ENCODE measurements around the gene CD164.

CD164 gene

GRCh38 chr6:109351231-109352130 lies 30.8 kb downstream of the CD164 start:
- Histone ChIP-seq H3K4me3 (ENCODE audit: low read length) (no peak overlapping the region), H3F3A (ENCODE audit: insufficient read depth, low read length) (no peaks in the 10 kb centered on the region), H3K9me2 (replicated peaks; ENCODE audit: insufficient read depth, low read length) (no peaks in the 10 kb centered on the region), H3K9me3 (replicated peaks; ENCODE audit: insufficient read depth, low read length) (no peaks in the 10 kb centered on the region), H3K4me1 (ENCODE audit: low read length) (no peaks in the 10 kb centered on the region), H3K9ac (ENCODE audit: low read length) (no peak overlapping the region), H3K79me2 (ENCODE audit: low read length) (no peaks in the 10 kb centered on the region), H3K27me3 (replicated peaks; ENCODE audit: insufficient read depth, low read length) (no peaks in the 10 kb centered on the region), H4K20me1 (ENCODE audit: insufficient read depth, low read length) (no peaks in the 10 kb centered on the region), H2AFZ (ENCODE audit: low read length) (no peak overlapping the region), H3K36me3 (replicated peaks; ENCODE audit: insufficient read depth, low read length) (no peaks in the 10 kb centered on the region), H3K27ac (ENCODE audit: low read length) (no peak overlapping the region), H3K4me2 (ENCODE audit: low read depth, low read length) (no peak overlapping the region)
- no peak for DNase-seq
- TF ChIP-seq CTCF (IDR thresholded peaks at IDR 0.05; ENCODE audit: low read length) (no peak), EZH2phosphoT487 (IDR thresholded peaks at IDR 0.05; ENCODE audit: low read length) (no peak), EZH2 (optimal IDR thresholded peaks at IDR 0.05; ENCODE audit: low read depth, low read length) (no peak)

GRCh38 chr6:109349419-109349987 lies 32.8 kb downstream of the CD164 start:
- DNase-seq = no peak
- H3K4me3 ChIP-seq (ENCODE audit: low read length) = no peak overlapping the region
- no peaks in the 10 kb centered on the region for H3K9me3 ChIP-seq (replicated peaks; ENCODE audit: insufficient read depth, low read length)
- TF ChIP-seq EZH2phosphoT487 (IDR thresholded peaks at IDR 0.05; ENCODE audit: low read length) (no peak), EZH2 (optimal IDR thresholded peaks at IDR 0.05; ENCODE audit: low read depth, low read length) (no peak), CTCF (IDR thresholded peaks at IDR 0.05; ENCODE audit: low read length) (no peak)
- no peaks in the 10 kb centered on the region for H3K79me2 ChIP-seq (ENCODE audit: low read length)
- no peak overlapping the region for H2AFZ ChIP-seq (ENCODE audit: low read length)
- no peaks in the 10 kb centered on the region for H3K27me3 ChIP-seq (replicated peaks; ENCODE audit: insufficient read depth, low read length)
- H4K20me1 ChIP-seq (ENCODE audit: insufficient read depth, low read length) = no peaks in the 10 kb centered on the region
- no peak overlapping the region for H3K27ac ChIP-seq (ENCODE audit: low read length)
- H3F3A ChIP-seq (ENCODE audit: insufficient read depth, low read length) = no peaks in the 10 kb centered on the region
- no peaks in the 10 kb centered on the region for H3K9me2 ChIP-seq (replicated peaks; ENCODE audit: insufficient read depth, low read length)
- H3K4me2 ChIP-seq (ENCODE audit: low read depth, low read length) = no peak overlapping the region
- no peaks in the 10 kb centered on the region for H3K36me3 ChIP-seq (replicated peaks; ENCODE audit: insufficient read depth, low read length)
- no peak overlapping the region for H3K9ac ChIP-seq (ENCODE audit: low read length)
- H3K4me1 ChIP-seq (ENCODE audit: low read length) = no peaks in the 10 kb centered on the region

GRCh38 chr6:109348226-109348625 lies 34.0 kb downstream of the CD164 start:
- H4K20me1 ChIP-seq (ENCODE audit: insufficient read depth, low read length) = no peaks in the 10 kb centered on the region
- no peaks in the 10 kb centered on the region for H3K27me3 ChIP-seq (replicated peaks; ENCODE audit: insufficient read depth, low read length)
- H3K4me3 ChIP-seq (ENCODE audit: low read length) = no peak overlapping the region
- H3K9ac ChIP-seq (ENCODE audit: low read length) = no peak overlapping the region
- H3K4me1 ChIP-seq (ENCODE audit: low read length) = no peaks in the 10 kb centered on the region
- H3K36me3 ChIP-seq (replicated peaks; ENCODE audit: insufficient read depth, low read length) = no peaks in the 10 kb centered on the region
- H3K9me3 ChIP-seq (replicated peaks; ENCODE audit: insufficient read depth, low read length) = no peaks in the 10 kb centered on the region
- H3K4me2 ChIP-seq (ENCODE audit: low read depth, low read length) = no peak overlapping the region
- TF ChIP-seq EZH2phosphoT487 (IDR thresholded peaks at IDR 0.05; ENCODE audit: low read length) = no peak
- TF ChIP-seq EZH2 (optimal IDR thresholded peaks at IDR 0.05; ENCODE audit: low read depth, low read length) = no peak
- TF ChIP-seq CTCF (IDR thresholded peaks at IDR 0.05; ENCODE audit: low read length) = no peak
- no peaks in the 10 kb centered on the region for H3F3A ChIP-seq (ENCODE audit: insufficient read depth, low read length)
- no peak for DNase-seq
- no peak overlapping the region for H3K27ac ChIP-seq (ENCODE audit: low read length)
- no peak overlapping the region for H2AFZ ChIP-seq (ENCODE audit: low read length)
- H3K9me2 ChIP-seq (replicated peaks; ENCODE audit: insufficient read depth, low read length) = no peaks in the 10 kb centered on the region
- no peaks in the 10 kb centered on the region for H3K79me2 ChIP-seq (ENCODE audit: low read length)
